PC-3 (cell line): ENCODE measurements around the gene TULP3.

Experiments
- EZH2 ChIP-seq: fragments of 300-600 bp; sonication (generic); IDR thresholded peaks from one replicate; pipeline ENCODE4 v1.6.1; 2017; ENCODE audit warnings: antibody characterized with exemption, mild to moderate bottlenecking, low read length; ENCODE audit not compliant: unreplicated experiment
- EZH2phosphoT487 ChIP-seq: fragments of 300-600 bp; sonication (generic); IDR thresholded peaks from 2 replicates; pipeline ENCODE4 v1.6.1; 2018; ENCODE audit warnings: mild to moderate bottlenecking, antibody characterized with exemption, low read length, borderline replicate concordance
- TF ChIP-seq, protein P1 (sequence below): fragments of 300-600 bp; sonication (generic); conservative IDR thresholded peaks from 2 replicates; pipeline ENCODE4 v1.5.1; 2017; ENCODE audit warnings: antibody characterized with exemption, low read depth, mild to moderate bottlenecking, low read length

DNA sequence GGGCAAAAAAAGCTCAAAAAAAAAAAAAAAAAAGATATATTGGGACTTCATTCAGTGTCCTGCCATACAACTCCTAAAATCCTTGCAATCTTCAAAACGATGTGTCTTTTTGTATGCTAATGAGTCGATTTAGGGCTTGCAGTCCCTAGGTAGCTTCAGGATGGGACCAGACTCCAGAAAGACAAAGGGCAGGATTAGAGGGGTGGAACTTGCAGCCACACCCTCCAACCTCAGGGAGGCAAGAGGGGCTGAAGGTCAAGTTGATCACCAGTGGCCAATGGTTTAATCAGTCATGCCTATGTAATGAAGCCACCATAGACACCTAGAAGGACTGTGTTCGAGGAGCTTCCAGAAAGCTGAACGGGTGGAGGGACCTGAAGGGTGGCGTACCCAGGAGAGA is 97.8 kb downstream of the TULP3 start:
- TF ChIP-seq, protein P1, sequence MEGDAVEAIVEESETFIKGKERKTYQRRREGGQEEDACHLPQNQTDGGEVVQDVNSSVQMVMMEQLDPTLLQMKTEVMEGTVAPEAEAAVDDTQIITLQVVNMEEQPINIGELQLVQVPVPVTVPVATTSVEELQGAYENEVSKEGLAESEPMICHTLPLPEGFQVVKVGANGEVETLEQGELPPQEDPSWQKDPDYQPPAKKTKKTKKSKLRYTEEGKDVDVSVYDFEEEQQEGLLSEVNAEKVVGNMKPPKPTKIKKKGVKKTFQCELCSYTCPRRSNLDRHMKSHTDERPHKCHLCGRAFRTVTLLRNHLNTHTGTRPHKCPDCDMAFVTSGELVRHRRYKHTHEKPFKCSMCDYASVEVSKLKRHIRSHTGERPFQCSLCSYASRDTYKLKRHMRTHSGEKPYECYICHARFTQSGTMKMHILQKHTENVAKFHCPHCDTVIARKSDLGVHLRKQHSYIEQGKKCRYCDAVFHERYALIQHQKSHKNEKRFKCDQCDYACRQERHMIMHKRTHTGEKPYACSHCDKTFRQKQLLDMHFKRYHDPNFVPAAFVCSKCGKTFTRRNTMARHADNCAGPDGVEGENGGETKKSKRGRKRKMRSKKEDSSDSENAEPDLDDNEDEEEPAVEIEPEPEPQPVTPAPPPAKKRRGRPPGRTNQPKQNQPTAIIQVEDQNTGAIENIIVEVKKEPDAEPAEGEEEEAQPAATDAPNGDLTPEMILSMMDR: no peak
- TF ChIP-seq EZH2: no peak
- TF ChIP-seq EZH2phosphoT487: no peak
